ENCODE measurements around the gene DMD. TPM values are rescaled to one million over a fixed set of nuclear protein-coding genes. Genes with fewer than 3 reads are reported as not detected.

The DMD gene
- total and polyA plus RNA-seq, 2 of the 13 experiments (the other 11 are each of a cell fraction or from before 2014, with no cell fraction given) = 17.6 to 25.9 TPM

- CTCF ChIA-PET (ENCODE audit: low intra/inter-chr PET ratio, low total read pairs) = no interaction called here
- FAIRE-seq (no peak), DNase-seq (ENCODE audit: low spot score) (no peak), ATAC-seq (no peak)
- intact Hi-C loops (cut with micrococcal nuclease; ENCODE audit: unreplicated experiment) (no loop called here), in situ Hi-C loops (cut with HindIII; ENCODE audit: extremely low pct_ligation_motif_present, low pct_unique_long_range_greater_than_20kb) (no loop called here)
- Histone ChIP-seq H3K36me3 (replicated peaks in 1 of 2; ENCODE audit: control insufficient read depth in 1 of 2, insufficient read depth in 2 of 2, low read length in 2 of 2) (no peaks in the 10 kb centered on the region), H3K27me3 (ENCODE audit: control insufficient read depth in 1 of 2, insufficient read depth in 2 of 2, low read length in 2 of 2) (no peaks in the 10 kb centered on the region), H3K27ac (ENCODE audit: extremely low read length, insufficient read depth, low read length) (no peak overlapping the region), H3K4me2 (ENCODE audit: low read depth, low read length) (no peak overlapping the region), H3K79me2 (ENCODE audit: insufficient read depth, low read length) (no peaks in the 10 kb centered on the region), H3K4me1 (ENCODE audit: insufficient read depth, low read length) (peaks cover 9% of the 10 kb centered on the region; the same call in 1 of the 2 replicates), H3K9ac (ENCODE audit: insufficient read depth, low read depth, low read length) (no peak overlapping the region), H3K4me3 (replicated peaks in 1 of 3; ENCODE audit: insufficient read depth in 1 of 3, low read depth in 2 of 3, low read length in 3 of 3) (no peak overlapping the region), H3K9me3 (ENCODE audit: low read length) (no peaks in the 10 kb centered on the region), H4K20me1 (ENCODE audit: insufficient read depth, low read length) (no peaks in the 10 kb centered on the region), H2AFZ (ENCODE audit: low read length) (no peak overlapping the region)
- POLR2A ChIA-PET = no interaction called here
- BruUV-seq (replicated peaks) = no TSS peak
- TF ChIP-seq ZNF292 (CRISPR knock-in tag; IDR thresholded peaks at IDR 0.05; ENCODE audit: borderline replicate concordance, low read depth) (no peak), MTERF4 (CRISPR knock-in tag; IDR thresholded peaks at IDR 0.05) (no peak), ZNF18 (CRISPR knock-in tag; IDR thresholded peaks at IDR 0.05; ENCODE audit: insufficient replicate concordance) (no peak), HOXA3 (CRISPR knock-in tag; IDR thresholded peaks at IDR 0.05) (no peak), ZNF383 (CRISPR knock-in tag; IDR thresholded peaks at IDR 0.05; ENCODE audit: borderline replicate concordance) (no peak), CERS6 (CRISPR knock-in tag; IDR thresholded peaks at IDR 0.05) (no peak), CC2D1A (CRISPR knock-in tag; IDR thresholded peaks at IDR 0.05) (no peak), PTBP1 (IDR thresholded peaks at IDR 0.05; ENCODE audit: low read depth, low read length, poor library complexity, severe bottlenecking) (no peak), SMARCC2 (IDR thresholded peaks at IDR 0.05) (no peak), RARG (CRISPR knock-in tag; IDR thresholded peaks at IDR 0.05; ENCODE audit: low read depth) (no peak), NFE2L1 (CRISPR knock-in tag; IDR thresholded peaks at IDR 0.05; ENCODE audit: borderline replicate concordance) (no peak), TERF1 (CRISPR knock-in tag; IDR thresholded peaks at IDR 0.05) (no peak), NR2F1 (CRISPR knock-in tag; IDR thresholded peaks at IDR 0.05) (no peak), ELF1 (CRISPR knock-in tag; IDR thresholded peaks at IDR 0.05) (no peak), PRMT3 (CRISPR knock-in tag; IDR thresholded peaks at IDR 0.05; ENCODE audit: borderline replicate concordance, low read depth) (no peak)
- WGBS (ENCODE audit: low lambda C conversion rate) = 5% methylated on average over 2 of the region's 2 CpGs
These were observed 1891.8 kb downstream of the DMD start for GRCh38 chrX:31319586-31319985.

All from HepG2 (cell line).